GM20000 (cell line): ENCODE measurements around the gene ZAP70.

Experiments
- DNase-seq: peaks from one replicate; pipeline ENCODE4 v3.0.0; 2012; ENCODE audit warnings: low spot score
- TF ChIP-seq, protein P1 (sequence below): IDR thresholded peaks from 2 replicates; pipeline ENCODE4 v1.5.1; 2012; ENCODE audit warnings: mild to moderate bottlenecking, control low read depth; ENCODE audit errors: extremely low read depth, missing control alignments

Gene ZAP70

GRCh38 chr2:97724501-97724900 is 11.1 kb downstream of the ZAP70 start:
- TF ChIP-seq, protein P1, sequence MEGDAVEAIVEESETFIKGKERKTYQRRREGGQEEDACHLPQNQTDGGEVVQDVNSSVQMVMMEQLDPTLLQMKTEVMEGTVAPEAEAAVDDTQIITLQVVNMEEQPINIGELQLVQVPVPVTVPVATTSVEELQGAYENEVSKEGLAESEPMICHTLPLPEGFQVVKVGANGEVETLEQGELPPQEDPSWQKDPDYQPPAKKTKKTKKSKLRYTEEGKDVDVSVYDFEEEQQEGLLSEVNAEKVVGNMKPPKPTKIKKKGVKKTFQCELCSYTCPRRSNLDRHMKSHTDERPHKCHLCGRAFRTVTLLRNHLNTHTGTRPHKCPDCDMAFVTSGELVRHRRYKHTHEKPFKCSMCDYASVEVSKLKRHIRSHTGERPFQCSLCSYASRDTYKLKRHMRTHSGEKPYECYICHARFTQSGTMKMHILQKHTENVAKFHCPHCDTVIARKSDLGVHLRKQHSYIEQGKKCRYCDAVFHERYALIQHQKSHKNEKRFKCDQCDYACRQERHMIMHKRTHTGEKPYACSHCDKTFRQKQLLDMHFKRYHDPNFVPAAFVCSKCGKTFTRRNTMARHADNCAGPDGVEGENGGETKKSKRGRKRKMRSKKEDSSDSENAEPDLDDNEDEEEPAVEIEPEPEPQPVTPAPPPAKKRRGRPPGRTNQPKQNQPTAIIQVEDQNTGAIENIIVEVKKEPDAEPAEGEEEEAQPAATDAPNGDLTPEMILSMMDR = no peak

GRCh38 chr2:97724946-97725688 is 11.7 kb downstream of the ZAP70 start:
- TF ChIP-seq, protein P1 = no peak
- DNase-seq = no peak

More at GRCh38 chr2:97724501-97724900, 11.1 kb downstream of the ZAP70 start:
- DNase-seq = no peak

DNA sequence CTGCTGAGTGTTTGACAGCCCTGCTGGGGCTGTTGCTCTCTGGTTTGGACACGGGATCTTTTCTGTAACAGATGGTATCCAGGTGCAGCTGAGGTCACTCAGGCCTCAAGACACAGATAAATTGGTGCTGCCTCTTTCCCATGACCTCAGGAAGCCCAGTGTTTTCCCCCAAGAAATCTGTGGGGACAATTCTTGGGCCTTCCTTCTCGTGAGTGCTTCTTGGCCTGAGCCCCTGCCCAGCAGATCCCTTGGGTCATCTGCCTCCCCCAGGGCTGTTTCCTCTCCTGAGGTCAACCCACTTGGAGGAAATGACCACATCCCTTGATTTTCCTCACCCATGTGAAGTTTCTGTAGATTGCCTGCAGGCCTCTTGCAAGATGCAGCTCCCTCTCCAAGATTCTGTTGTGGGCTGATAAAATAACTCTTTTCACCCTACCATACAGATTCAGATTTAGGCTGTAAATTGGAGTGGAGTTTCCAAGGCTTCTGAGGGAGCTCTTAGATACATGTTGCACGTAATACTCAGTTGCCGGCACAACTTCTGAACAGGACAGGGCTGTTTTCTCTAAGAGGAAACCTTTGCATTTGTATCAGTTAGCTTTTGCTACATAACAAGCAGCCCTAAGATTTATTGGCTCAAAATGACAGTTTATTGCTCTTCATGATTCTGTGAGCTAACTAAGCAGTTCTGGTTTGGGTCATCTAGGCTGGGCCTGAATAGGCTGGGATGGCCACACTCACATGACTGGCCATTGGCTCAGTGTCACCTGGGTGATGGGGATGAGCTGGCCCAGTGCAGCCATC is 13.1 kb downstream of the ZAP70 start:
- no peak for DNase-seq
- TF ChIP-seq, protein P1 = no peak

DNA sequence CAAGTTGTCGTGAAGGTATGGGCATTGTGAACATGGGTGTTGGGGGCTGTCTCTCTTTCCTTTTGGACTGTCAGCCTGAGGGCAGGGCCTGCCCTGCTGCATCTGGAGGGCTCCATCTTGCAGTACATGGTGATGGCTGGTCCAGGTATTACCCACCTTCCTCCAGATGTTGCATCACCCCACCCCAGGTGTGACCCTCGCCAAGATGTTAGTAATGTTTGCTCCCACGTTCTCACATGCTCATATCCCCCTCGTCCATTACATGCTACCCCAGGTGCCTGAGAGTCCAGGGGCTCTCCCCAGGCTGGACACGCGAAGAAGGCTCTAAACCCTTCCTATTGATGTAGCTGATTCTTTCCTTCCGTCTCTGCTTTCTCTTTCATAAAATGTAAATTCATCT is 13.9 kb downstream of the ZAP70 start:
- DNase-seq = no peak
- TF ChIP-seq, protein P1 = no peak

- no peak for DNase-seq
- TF ChIP-seq, protein P1 = no peak
Measured at GRCh38 chr2:97728091-97728731, 14.8 kb downstream of the ZAP70 start.

DNA sequence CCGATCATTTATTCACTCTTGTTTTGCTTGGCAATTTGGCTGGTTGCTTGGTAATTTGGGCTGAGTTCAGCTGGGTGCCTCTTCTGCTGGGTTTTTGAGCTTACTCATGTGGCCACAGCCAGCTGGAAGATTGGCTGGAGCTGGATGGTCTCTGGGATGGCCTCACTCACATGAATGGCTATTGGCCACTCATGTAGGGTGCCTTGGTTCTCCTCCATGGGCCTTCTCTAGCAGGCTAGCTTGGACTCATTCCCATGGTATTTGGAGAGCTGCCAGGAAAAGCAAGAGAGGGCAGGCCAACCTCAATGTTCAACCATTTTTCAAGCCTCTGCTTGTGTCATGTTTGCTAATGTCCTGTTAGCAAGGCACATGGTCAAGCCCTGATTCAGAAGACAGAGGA is 16.9 kb downstream of the ZAP70 start:
- DNase-seq = no peak
- TF ChIP-seq, protein P1 = no peak

GRCh38 chr2:97731274-97732020 is 18.1 kb downstream of the ZAP70 start:
- TF ChIP-seq, protein P1 = no peak
- no peak for DNase-seq
